H1 (cell line): Measurements from ENCODE around the gene SLC35B4. TPM values are rescaled to one million over a fixed set of nuclear protein-coding genes. Genes with fewer than 3 reads are reported as not detected.

Source experiments
- BACH1 ChIP-seq: IDR thresholded peaks from 2 replicates; pipeline ENCODE4 v1.6.1; 2012; ENCODE audit warnings: low read length, improper control_type of control experiment
- CBX8 ChIP-seq: fragments of 300-800, 300-1000 bp; sonication (generic); IDR thresholded peaks from 2 replicates; pipeline ENCODE4 v1.7.1; 2016; ENCODE audit warnings: low read depth, low read length, borderline replicate concordance
- CEBPB ChIP-seq: IDR thresholded peaks from 2 replicates; pipeline ENCODE4 v1.6.1; 2012; ENCODE audit warnings: low read depth, low read length
- CHD2 ChIP-seq: IDR thresholded peaks from 2 replicates; pipeline ENCODE4 v1.6.1; 2012; ENCODE audit warnings: low read length, improper control_type of control experiment
- FOSL1 ChIP-seq: IDR thresholded peaks from 2 replicates; pipeline ENCODE4 v1.6.1; 2011; ENCODE audit warnings: mild to moderate bottlenecking, low read depth, low read length, moderate library complexity; ENCODE audit not compliant: insufficient read depth
- POU5F1 ChIP-seq: IDR thresholded peaks from 2 replicates; pipeline ENCODE4 v1.6.1; 2011; ENCODE audit warnings: low read depth, mild to moderate bottlenecking, low read length, moderate library complexity
- TAF1 ChIP-seq: IDR thresholded peaks from 2 replicates; pipeline ENCODE4 v1.6.1; 2011; ENCODE audit warnings: mild to moderate bottlenecking, low read depth, low read length
- TBP ChIP-seq: IDR thresholded peaks from 2 replicates; pipeline ENCODE4 v1.6.1; 2011; ENCODE audit warnings: low read depth, low read length, improper control_type of control experiment
- ZNF274 ChIP-seq: IDR thresholded peaks from 2 replicates; pipeline ENCODE4 v1.7.0; 2012; ENCODE audit warnings: low read length, borderline replicate concordance; ENCODE audit errors: extremely low read depth
- polyA plus RNA-seq, 7 experiments: library from polyadenylated mRNA; depleted of rRNA in 3 of 7; stranded (reverse) in 5 of 7; unstranded in 2 of 7; fragments of >200 nt in 5 of 7; fragments of 200-250 nt in 2 of 7; gene quantifications; 1 replicate in 5 of 7; 2 replicates in 1 of 7; 4 replicates in 1 of 7; pipeline versions ENCODE4 v1.2.1 to v1.2.3, GENCODE V29; 2011 to 2013; ENCODE audit warnings: missing spikeins in 2 of 7, mixed read lengths in 2 of 7
- total RNA-seq: library from RNA; stranded (reverse); fragmentation: NEBNext Ultra II Directional; extraction: Animal tissue kit (Norgen Biotek cat#: 25700); gene quantifications from 2 replicates; pipeline ENCODE4 v1.2.1, GENCODE V29; 2021
- TF ChIP-seq, protein P1 (sequence below): fragments of 300-600 bp; sonication (generic); IDR thresholded peaks from 2 replicates; pipeline ENCODE4 v1.7.1; 2012; ENCODE audit warnings: low read length, moderate library complexity, mild to moderate bottlenecking, inconsistent platforms; ENCODE audit not compliant: insufficient replicate concordance

SLC35B4 gene
- total and polyA plus RNA-seq, 2 of the 8 experiments (the other 6 are each of a cell fraction or from before 2014, with no cell fraction given): 28.9 to 34.6 TPM

DNA sequence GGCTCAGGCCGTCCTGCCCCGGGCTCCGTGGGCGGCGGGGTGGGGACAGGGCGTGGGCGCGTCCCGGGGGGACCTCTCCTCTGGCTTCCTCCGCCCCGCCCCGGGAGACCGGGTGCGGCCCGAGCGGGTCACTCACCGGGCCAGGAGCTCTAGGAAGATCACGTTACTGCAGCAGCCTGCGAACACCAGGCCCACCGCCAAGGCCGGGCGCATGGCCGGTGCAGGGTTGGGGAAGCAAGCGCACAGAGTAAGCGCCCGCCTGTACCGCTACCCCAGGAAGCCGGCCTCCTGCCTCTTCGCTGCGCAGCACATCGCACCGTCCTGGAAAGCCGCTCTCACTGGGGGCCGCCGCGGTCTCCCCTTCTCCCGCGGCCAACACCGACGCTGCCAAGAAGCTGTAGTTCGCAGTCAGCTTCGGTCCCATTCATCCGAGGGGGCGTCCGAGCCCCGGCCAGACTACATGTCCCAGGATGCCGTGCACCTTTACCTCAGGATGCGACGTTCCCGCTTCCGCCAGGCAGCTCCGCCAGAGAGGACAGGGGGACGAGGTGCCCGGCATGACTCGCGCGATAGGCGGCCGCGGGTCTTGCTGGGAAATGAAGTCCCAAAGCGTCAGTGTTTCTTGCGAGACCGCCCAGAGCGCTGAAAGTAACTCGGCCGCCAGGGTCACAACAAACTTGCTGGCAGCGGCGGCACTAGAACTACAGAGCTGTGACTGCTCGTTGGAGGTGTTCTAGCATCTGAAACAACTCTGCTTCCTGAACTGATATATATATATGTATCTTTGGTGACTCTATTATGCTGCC, at the start of gene SLC35B4 (continued):
- TF ChIP-seq, protein P1, sequence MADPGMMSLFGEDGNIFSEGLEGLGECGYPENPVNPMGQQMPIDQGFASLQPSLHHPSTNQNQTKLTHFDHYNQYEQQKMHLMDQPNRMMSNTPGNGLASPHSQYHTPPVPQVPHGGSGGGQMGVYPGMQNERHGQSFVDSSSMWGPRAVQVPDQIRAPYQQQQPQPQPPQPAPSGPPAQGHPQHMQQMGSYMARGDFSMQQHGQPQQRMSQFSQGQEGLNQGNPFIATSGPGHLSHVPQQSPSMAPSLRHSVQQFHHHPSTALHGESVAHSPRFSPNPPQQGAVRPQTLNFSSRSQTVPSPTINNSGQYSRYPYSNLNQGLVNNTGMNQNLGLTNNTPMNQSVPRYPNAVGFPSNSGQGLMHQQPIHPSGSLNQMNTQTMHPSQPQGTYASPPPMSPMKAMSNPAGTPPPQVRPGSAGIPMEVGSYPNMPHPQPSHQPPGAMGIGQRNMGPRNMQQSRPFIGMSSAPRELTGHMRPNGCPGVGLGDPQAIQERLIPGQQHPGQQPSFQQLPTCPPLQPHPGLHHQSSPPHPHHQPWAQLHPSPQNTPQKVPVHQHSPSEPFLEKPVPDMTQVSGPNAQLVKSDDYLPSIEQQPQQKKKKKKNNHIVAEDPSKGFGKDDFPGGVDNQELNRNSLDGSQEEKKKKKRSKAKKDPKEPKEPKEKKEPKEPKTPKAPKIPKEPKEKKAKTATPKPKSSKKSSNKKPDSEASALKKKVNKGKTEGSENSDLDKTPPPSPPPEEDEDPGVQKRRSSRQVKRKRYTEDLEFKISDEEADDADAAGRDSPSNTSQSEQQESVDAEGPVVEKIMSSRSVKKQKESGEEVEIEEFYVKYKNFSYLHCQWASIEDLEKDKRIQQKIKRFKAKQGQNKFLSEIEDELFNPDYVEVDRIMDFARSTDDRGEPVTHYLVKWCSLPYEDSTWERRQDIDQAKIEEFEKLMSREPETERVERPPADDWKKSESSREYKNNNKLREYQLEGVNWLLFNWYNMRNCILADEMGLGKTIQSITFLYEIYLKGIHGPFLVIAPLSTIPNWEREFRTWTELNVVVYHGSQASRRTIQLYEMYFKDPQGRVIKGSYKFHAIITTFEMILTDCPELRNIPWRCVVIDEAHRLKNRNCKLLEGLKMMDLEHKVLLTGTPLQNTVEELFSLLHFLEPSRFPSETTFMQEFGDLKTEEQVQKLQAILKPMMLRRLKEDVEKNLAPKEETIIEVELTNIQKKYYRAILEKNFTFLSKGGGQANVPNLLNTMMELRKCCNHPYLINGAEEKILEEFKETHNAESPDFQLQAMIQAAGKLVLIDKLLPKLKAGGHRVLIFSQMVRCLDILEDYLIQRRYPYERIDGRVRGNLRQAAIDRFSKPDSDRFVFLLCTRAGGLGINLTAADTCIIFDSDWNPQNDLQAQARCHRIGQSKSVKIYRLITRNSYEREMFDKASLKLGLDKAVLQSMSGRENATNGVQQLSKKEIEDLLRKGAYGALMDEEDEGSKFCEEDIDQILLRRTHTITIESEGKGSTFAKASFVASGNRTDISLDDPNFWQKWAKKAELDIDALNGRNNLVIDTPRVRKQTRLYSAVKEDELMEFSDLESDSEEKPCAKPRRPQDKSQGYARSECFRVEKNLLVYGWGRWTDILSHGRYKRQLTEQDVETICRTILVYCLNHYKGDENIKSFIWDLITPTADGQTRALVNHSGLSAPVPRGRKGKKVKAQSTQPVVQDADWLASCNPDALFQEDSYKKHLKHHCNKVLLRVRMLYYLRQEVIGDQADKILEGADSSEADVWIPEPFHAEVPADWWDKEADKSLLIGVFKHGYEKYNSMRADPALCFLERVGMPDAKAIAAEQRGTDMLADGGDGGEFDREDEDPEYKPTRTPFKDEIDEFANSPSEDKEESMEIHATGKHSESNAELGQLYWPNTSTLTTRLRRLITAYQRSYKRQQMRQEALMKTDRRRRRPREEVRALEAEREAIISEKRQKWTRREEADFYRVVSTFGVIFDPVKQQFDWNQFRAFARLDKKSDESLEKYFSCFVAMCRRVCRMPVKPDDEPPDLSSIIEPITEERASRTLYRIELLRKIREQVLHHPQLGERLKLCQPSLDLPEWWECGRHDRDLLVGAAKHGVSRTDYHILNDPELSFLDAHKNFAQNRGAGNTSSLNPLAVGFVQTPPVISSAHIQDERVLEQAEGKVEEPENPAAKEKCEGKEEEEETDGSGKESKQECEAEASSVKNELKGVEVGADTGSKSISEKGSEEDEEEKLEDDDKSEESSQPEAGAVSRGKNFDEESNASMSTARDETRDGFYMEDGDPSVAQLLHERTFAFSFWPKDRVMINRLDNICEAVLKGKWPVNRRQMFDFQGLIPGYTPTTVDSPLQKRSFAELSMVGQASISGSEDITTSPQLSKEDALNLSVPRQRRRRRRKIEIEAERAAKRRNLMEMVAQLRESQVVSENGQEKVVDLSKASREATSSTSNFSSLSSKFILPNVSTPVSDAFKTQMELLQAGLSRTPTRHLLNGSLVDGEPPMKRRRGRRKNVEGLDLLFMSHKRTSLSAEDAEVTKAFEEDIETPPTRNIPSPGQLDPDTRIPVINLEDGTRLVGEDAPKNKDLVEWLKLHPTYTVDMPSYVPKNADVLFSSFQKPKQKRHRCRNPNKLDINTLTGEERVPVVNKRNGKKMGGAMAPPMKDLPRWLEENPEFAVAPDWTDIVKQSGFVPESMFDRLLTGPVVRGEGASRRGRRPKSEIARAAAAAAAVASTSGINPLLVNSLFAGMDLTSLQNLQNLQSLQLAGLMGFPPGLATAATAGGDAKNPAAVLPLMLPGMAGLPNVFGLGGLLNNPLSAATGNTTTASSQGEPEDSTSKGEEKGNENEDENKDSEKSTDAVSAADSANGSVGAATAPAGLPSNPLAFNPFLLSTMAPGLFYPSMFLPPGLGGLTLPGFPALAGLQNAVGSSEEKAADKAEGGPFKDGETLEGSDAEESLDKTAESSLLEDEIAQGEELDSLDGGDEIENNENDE: no peak
- TF ChIP-seq ZNF274 (no peak), FOSL1 (no peak), CHD2 (peak; percentile 97), POU5F1 (no peak), TBP (peak; percentile 33; the same call in 1 of the 2 replicates), CEBPB (no peak), BACH1 (no peak), TAF1 (peak; percentile 75), CBX8 (no peak)
